ENCODE measurements around the gene DYRK2.

The DYRK2 gene

DNA sequence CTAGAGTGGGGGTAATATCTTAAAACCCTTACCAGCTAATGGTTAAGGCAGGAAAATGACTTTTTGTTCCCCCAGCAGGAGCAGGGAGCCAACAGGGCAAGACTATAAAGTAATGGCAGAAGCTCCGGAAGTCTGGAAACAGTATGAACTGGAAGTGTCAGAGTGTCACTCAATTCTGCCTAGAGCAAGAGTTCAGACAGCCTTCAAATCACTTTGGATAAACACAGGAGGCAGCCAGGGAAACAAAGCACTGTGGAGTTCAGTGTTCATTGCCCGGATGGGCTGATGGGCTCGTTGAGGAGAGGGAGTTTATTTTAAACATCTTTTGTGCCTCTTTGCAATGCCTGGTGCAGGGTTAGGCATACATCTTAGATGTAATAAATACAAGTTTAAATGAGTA, 16.5 kb upstream of the DYRK2 start:
- TF ChIP-seq, protein P1, sequence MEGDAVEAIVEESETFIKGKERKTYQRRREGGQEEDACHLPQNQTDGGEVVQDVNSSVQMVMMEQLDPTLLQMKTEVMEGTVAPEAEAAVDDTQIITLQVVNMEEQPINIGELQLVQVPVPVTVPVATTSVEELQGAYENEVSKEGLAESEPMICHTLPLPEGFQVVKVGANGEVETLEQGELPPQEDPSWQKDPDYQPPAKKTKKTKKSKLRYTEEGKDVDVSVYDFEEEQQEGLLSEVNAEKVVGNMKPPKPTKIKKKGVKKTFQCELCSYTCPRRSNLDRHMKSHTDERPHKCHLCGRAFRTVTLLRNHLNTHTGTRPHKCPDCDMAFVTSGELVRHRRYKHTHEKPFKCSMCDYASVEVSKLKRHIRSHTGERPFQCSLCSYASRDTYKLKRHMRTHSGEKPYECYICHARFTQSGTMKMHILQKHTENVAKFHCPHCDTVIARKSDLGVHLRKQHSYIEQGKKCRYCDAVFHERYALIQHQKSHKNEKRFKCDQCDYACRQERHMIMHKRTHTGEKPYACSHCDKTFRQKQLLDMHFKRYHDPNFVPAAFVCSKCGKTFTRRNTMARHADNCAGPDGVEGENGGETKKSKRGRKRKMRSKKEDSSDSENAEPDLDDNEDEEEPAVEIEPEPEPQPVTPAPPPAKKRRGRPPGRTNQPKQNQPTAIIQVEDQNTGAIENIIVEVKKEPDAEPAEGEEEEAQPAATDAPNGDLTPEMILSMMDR (IDR thresholded peaks at IDR 0.05; ENCODE audit: low read depth, low read length) = no peak
- DNase-seq (ENCODE audit: extremely low read depth, low read depth) = no peak

DNA sequence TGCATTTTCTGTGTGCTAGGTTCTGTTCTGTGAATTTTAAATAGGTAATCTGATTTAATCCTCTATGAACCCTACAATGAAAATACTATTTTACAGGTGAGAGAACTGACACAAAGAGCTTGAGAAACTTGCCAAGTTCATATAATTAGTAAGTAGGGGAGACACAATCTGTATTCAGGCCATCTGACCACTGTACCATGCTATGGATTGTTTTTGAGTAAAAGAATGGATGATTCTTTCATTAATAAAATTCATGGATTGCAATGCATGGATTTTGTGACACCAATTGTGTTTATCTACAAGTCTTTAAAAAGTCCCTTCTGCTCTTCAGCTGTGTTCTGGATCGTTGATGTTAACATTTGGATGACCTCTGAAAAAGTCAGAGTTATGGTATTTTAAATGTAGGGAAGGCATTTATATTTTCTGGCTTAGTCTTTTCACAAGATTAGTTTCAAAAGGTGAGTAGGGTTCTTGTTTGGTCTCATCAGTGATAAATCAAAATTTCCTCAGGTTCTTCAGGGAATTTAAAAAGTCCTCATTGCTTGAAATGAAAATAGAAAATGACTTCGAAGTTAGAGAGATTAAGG, 15.4 kb upstream of the DYRK2 start:
- TF ChIP-seq, protein P1 (IDR thresholded peaks at IDR 0.05; ENCODE audit: low read depth, low read length) = no peak

DNA sequence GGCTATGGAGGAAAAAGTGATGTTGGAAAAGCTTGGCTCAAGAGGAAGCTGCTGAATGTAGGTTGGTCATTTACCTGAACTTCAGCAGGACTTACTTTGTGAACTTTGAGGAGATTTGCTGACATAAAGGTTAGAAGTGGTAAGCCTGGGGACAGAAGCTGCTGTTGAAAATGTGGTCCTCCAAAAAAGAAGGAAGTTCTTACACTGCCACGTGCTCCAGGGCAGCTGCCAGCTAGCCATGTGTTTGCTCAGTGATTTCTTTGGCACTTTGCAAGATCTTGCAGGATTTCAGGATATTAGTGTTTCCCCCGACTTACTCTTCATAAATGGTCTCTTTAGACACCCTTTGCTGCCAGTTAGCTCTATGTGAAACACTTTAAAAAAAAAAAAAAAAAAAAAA, 14.8 kb upstream of the DYRK2 start:
- TF ChIP-seq, protein P1 (IDR thresholded peaks at IDR 0.05; ENCODE audit: low read depth, low read length) = no peak

More for the DNA sequence above, 15.4 kb upstream of the DYRK2 start:
- no peak for DNase-seq (ENCODE audit: extremely low read depth, low read depth)

DNA sequence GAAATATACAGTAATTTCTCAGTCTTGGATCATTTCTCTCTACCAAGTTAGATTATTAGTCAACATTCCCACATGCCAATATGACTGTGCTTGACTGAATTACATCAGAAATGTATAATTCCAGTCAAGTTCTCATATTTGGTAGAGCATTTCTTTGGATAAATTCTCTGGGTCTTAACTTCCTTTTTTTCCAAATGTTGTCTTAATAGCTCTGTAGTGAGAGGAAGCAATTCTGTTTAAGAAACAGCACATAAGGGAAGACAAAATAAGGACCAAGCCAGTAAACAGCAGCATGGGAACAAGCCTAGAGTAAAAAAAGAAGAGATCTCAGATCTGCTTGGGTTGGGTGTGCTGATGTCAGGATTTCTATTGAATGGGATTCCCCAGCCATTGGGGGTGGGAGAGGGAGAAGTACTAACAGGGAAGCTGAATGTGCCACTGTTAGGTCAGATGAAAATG, 14.2 kb upstream of the DYRK2 start:
- TF ChIP-seq, protein P1 (IDR thresholded peaks at IDR 0.05; ENCODE audit: low read depth, low read length) = no peak
- DNase-seq (ENCODE audit: extremely low read depth, low read depth) = no peak

More for the DNA sequence above, 14.8 kb upstream of the DYRK2 start:
- DNase-seq (ENCODE audit: extremely low read depth, low read depth) = no peak

DNA sequence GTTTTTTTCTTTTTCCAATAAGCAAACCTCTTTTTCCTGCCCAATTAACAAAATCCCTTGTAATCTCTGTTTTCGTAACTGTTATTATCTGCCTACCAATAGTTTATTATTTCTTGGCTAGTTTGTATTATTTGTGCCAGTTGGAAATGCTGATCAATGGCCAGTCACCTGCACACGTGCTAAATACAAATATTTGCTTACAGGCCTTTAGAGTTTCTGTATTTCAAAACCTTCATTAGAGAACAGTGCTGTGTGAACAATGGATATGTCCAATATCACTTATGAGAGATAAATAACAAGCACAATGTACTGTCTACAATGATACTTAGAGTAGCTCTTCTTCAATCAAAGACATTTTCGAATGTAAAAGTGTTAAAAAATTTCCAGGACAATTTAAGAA, 10.8 kb upstream of the DYRK2 start:
- TF ChIP-seq, protein P1 (IDR thresholded peaks at IDR 0.05; ENCODE audit: low read depth, low read length) = no peak
- no peak for DNase-seq (ENCODE audit: extremely low read depth, low read depth)

DNA sequence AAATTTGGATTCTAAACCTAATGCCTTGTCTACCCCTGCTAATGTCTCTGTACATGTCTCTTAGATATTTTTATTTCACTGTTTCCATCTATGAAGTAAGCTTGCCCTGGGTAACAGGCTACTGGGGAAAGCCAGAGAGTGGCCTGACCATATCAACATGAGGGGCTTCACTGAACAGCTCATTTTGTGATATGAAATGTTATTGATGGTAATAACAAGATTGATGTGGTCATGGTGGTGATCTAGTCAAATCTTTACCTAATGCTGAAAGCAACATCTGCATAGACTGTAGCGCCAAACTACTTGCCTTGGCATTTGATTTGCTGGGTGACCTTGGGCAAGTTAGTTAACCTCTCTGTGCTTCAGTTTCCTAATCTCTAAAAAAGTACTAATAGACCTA, 9.9 kb upstream of the DYRK2 start:
- DNase-seq (ENCODE audit: extremely low read depth, low read depth) = no peak
- TF ChIP-seq, protein P1 (IDR thresholded peaks at IDR 0.05; ENCODE audit: low read depth, low read length) = no peak

DNA sequence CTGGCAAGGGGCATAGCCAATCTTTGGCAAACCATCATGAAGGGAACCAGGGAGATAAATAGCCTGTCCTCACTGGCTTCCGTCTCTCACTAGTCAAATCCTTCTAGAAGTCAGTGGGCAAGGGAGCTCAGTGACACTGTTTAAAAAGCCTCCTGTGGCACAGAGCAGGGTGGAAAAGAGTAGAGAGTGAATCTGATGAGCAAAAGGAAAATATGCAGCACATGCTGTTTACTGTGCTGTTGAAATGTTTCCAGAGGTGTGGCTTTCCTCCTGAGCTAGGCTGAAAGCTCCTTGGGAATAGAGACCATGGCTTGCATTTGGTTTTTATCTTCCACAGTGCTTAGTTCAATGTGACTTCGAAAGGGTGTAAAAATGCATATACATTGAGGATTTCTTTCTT, 7.7 kb upstream of the DYRK2 start:
- DNase-seq (ENCODE audit: extremely low read depth, low read depth) = no peak
- TF ChIP-seq, protein P1 (IDR thresholded peaks at IDR 0.05; ENCODE audit: low read depth, low read length) = no peak

All from AG09319 (cell line).